MM.1S (cell line): ENCODE data around the gene DNER.

Source experiments
- CTCF ChIP-seq: fragments of 300-600 bp; sonication (generic); IDR thresholded peaks from 2 replicates; pipeline ENCODE4 v1.5.1; 2016; ENCODE audit warnings: antibody characterized with exemption, low read length, mixed read lengths
- EZH2 ChIP-seq: fragments of 300-600 bp; sonication (generic); optimal IDR thresholded peaks from 2 replicates; pipeline ENCODE3; 2017; ENCODE audit warnings: low read depth, mild to moderate bottlenecking, antibody characterized with exemption, low read length, mixed read lengths

GRCh38 chr2:229633556-229633955 is 80.8 kb downstream of the DNER start:
- TF ChIP-seq CTCF: no peak
- no peak for TF ChIP-seq EZH2
